Progenitor cell of endocrine pancreas (in vitro differentiated cells): ENCODE data around the gene ELAC2. TPM values are rescaled to one million over a fixed set of nuclear protein-coding genes. Genes with fewer than 3 reads are reported as not detected.
"Not testable (repeated sequence)": the region's sequence is repeated elsewhere in the genome, so short reads cannot be mapped to it uniquely, and the experiment has no call there.

ENCODE experiments used
- DNase-seq: peaks from one replicate; pipeline ENCODE4 v3.0.0; 2021; ENCODE audit warnings: low spot score; ENCODE audit not compliant: unreplicated experiment
- H3K27ac Mint-ChIP-seq: 2 replicates; pipeline ENCODE4 v1.8.0; 2021; ENCODE audit warnings: mild to moderate bottlenecking, moderate library complexity, mixed read lengths
- H3K27me3 Mint-ChIP-seq: 2 replicates; pipeline ENCODE4 v1.8.0; 2021; ENCODE audit warnings: mixed read lengths
- H3K36me3 Mint-ChIP-seq: 2 replicates; pipeline ENCODE4 v1.8.0; 2022; ENCODE audit warnings: mixed read lengths; ENCODE audit not compliant: insufficient read depth
- H3K4me1 Mint-ChIP-seq: 2 replicates; pipeline ENCODE4 v1.8.0; 2021; ENCODE audit warnings: low read depth, mixed read lengths
- H3K4me3 Mint-ChIP-seq: 2 replicates; pipeline ENCODE4 v1.8.0; 2021; ENCODE audit warnings: low read depth, mild to moderate bottlenecking, moderate library complexity, mixed read lengths
- H3K9me3 Mint-ChIP-seq: 2 replicates; pipeline ENCODE4 v1.8.0; 2021; ENCODE audit warnings: low read depth, mixed read lengths
- CTCF ChIP-seq: fragments of 200-600 bp; sonication (generic); IDR thresholded peaks from one replicate; pipeline ENCODE4 v1.5.0; 2021; ENCODE audit warnings: antibody characterized with exemption, mild to moderate bottlenecking; ENCODE audit not compliant: unreplicated experiment
- total RNA-seq: library from RNA; stranded (reverse); gene quantifications from 2 replicates; pipeline ENCODE4 v1.2.1, GENCODE V29; 2021

Gene ELAC2
- total RNA-seq, 1 donor from 2014 or later, result 74.4 TPM

DNA sequence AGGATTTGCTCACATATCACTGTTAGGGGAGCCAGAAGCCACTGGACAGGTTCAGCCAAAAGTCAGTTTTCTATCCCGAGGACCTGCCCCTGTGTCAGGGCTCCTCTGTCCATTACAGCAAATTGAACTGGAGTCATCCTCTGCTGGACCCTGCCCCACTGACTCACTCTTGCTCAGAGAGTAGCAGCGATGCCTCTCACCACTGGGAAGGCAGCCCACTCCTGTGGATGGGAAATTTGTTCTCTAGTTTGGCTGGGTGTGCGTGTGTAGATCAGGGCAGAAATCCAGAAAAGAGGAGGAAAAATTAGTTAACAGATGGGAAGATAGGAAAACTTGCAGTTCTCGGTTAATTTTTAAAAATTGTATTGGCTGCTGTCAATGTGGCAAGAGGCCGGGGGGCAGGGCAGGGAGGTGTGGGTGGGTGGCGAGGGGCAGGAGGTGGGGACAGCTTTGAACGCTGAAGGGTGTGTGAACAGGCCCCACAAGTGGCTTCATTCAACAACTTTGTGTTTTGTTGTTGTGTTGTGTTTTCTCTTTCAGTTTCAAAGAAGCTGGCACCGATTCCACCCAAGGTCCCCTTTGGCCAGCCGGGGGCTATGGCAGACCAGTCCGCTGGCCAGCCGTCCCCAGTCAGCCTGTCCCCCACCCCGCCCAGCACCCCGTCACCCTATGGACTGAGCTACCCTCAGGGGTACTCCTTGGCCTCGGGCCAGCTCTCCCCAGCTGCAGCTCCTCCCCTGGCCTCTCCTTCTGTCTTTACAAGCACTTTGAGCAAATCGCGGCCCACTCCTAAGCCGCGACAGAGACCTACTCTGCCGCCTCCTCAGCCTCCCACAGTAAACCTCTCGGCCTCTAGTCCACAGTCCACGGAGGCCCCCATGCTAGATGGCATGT, 33.6 kb downstream of the ELAC2 start:
- Mint-ChIP-seq H3K27ac (peak overlapping the region; percentile 41), H3K4me3 (no peak overlapping the region), H3K36me3 (no peaks in the 10 kb centered on the region), H3K4me1 (peaks cover 1% of the 10 kb centered on the region), H3K27me3 (no peaks in the 10 kb centered on the region), H3K9me3 (no peaks in the 10 kb centered on the region)
- no peak for TF ChIP-seq CTCF
- DNase-seq, result no peak

DNA sequence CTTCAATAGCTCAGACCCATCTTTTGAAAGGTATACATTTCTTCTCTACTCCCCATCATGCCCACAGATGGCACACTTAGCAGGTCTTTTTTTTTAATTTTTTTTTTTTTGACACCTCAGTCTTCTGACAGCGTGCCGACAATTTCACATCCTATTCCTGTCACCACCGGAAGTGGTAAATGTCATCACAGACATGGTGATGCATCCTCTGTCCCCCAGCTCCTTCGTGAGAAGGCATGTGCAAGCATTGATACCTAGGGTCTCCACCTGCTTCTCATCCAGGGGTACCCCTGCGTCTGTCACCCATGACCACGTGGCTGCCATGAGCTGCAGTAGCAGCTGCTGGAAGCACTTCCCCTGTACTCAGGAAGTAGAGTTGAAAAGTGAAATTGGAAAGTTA, 35.6 kb downstream of the ELAC2 start:
- DNase-seq, result no peak
- Mint-ChIP-seq H3K27me3 (no peaks in the 10 kb centered on the region), H3K9me3 (no peaks in the 10 kb centered on the region), H3K36me3 (no peaks in the 10 kb centered on the region), H3K4me3 (no peak overlapping the region), H3K4me1 (peaks cover 1% of the 10 kb centered on the region), H3K27ac (no peak overlapping the region)
- TF ChIP-seq CTCF, result no peak

GRCh38 chr17:12979826-12980500, 37.9 kb downstream of the ELAC2 start:
- TF ChIP-seq CTCF, result no peak

GRCh38 chr17:12979246-12979645, 38.6 kb downstream of the ELAC2 start:
- no peaks in the 10 kb centered on the region for H3K9me3 Mint-ChIP-seq
- H3K36me3 Mint-ChIP-seq, result peaks cover 2% of the 10 kb centered on the region
- no peak for DNase-seq
- H3K4me1 Mint-ChIP-seq, result peaks cover 3% of the 10 kb centered on the region
- TF ChIP-seq CTCF, result no peak
- H3K27ac Mint-ChIP-seq, result no peak overlapping the region
- no peak overlapping the region for H3K4me3 Mint-ChIP-seq
- H3K27me3 Mint-ChIP-seq, result peaks cover 3% of the 10 kb centered on the region

More at GRCh38 chr17:12979826-12980500, 37.9 kb downstream of the ELAC2 start:
- Mint-ChIP-seq H3K36me3 (peaks cover 2% of the 10 kb centered on the region), H3K27ac (no peak overlapping the region), H3K9me3 (no peaks in the 10 kb centered on the region), H3K27me3 (no peaks in the 10 kb centered on the region), H3K4me1 (peaks cover 1% of the 10 kb centered on the region), H3K4me3 (no peak overlapping the region)
- no peak for DNase-seq

DNA sequence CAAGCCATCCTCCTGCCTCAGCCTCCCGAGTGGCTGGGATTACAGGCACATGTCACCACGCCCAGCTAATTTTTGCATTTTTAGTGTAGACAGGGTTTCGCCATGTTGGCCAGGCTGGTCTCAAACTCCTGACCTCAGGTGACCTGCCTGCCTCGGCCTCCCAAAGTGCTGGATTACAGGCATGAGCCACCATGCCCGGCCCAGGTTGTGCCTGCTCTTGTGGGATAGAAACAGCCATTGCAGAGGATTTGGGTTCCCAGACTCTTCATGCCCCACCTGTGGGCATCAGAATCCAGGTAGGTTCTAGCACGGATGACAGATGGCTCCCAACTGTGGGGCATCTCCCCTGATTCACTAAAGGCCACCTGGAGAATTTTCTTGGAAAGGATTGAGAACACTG, 39.0 kb downstream of the ELAC2 start:
- not testable (repeated sequence) for H3K27ac Mint-ChIP-seq, H3K36me3 Mint-ChIP-seq, H3K27me3 Mint-ChIP-seq, DNase-seq, H3K4me1 Mint-ChIP-seq, H3K9me3 Mint-ChIP-seq, H3K4me3 Mint-ChIP-seq
